Bronchial epithelial cell (primary cell): ENCODE data around the gene VSX1. TPM values are rescaled to one million over a fixed set of nuclear protein-coding genes. Genes with fewer than 3 reads are reported as not detected.

Experiments used
- DNase-seq: peaks from one replicate; pipeline ENCODE4 v3.0.0-alpha.2; 2010; ENCODE audit warnings: low read depth
- FAIRE-seq: peaks from 2 replicates; lab custom pipeline; 2011; peaks lifted over from hg19 to GRCh38; lab: Jason Lieb, UNC
- H3K27me3 ChIP-seq: 2 replicates; pipeline ENCODE4 v1.5.1; 2011; ENCODE audit warnings: low read length; ENCODE audit not compliant: control insufficient read depth, insufficient read depth
- H3K36me3 ChIP-seq: 2 replicates; pipeline ENCODE4 v1.5.1; 2011; ENCODE audit warnings: low read length; ENCODE audit not compliant: control insufficient read depth, insufficient read depth
- H3K4me3 ChIP-seq: 2 replicates; pipeline ENCODE4 v1.5.1; 2011; ENCODE audit warnings: mild to moderate bottlenecking, low read depth, low read length, control low read depth
- CTCF ChIP-seq: IDR thresholded peaks from 2 replicates; pipeline ENCODE4 v1.5.1; 2011; ENCODE audit warnings: mild to moderate bottlenecking, moderate library complexity, low read length, control low read depth, inconsistent platforms; ENCODE audit not compliant: insufficient read depth, severe bottlenecking
- total RNA-seq: library from RNA; depleted of rRNA; stranded (reverse); fragments of >200 nt; gene quantifications from 2 replicates; pipeline ENCODE4 v1.2.1, GENCODE V29; 2014

VSX1 gene
- total RNA-seq, 1 donor from 2014 or later, result not detected

- no peak overlapping the region for H3K4me3 ChIP-seq
- no peak for FAIRE-seq
- no peak for TF ChIP-seq CTCF
- H3K27me3 ChIP-seq, result peaks cover 1% of the 10 kb centered on the region
- no peaks in the 10 kb centered on the region for H3K36me3 ChIP-seq
- DNase-seq, result no peak
Measured at GRCh38 chr20:25053255-25054031, 28.5 kb downstream of the VSX1 start.

- Histone ChIP-seq H3K4me3 (no peak overlapping the region), H3K27me3 (peaks cover 1% of the 10 kb centered on the region), H3K36me3 (no peaks in the 10 kb centered on the region)
- no peak for TF ChIP-seq CTCF
- no peak for DNase-seq
- no peak for FAIRE-seq
Measured at GRCh38 chr20:25052255-25053194, 29.4 kb downstream of the VSX1 start.

GRCh38 chr20:25051386-25052155 lies 30.4 kb downstream of the VSX1 start:
- TF ChIP-seq CTCF, result no peak
- Histone ChIP-seq H3K4me3 (no peak overlapping the region), H3K27me3 (peaks cover 1% of the 10 kb centered on the region), H3K36me3 (no peaks in the 10 kb centered on the region)
- DNase-seq (no peak), FAIRE-seq (no peak)

- Histone ChIP-seq H3K36me3 (no peaks in the 10 kb centered on the region), H3K4me3 (no peak overlapping the region), H3K27me3 (peaks cover 1% of the 10 kb centered on the region)
- FAIRE-seq (no peak), DNase-seq (no peak)
- TF ChIP-seq CTCF, result no peak
Measured at GRCh38 chr20:25050501-25051350, 31.2 kb downstream of the VSX1 start.

GRCh38 chr20:25050082-25050481 lies 31.9 kb downstream of the VSX1 start:
- Histone ChIP-seq H3K27me3 (peaks cover 1% of the 10 kb centered on the region), H3K36me3 (no peaks in the 10 kb centered on the region), H3K4me3 (no peak overlapping the region)
- FAIRE-seq (no peak), DNase-seq (no peak)
- no peak for TF ChIP-seq CTCF
